A172 (cell line): Measurements from ENCODE around the gene MEFV. TPM values are rescaled to one million over a fixed set of nuclear protein-coding genes. Genes with fewer than 3 reads are reported as not detected.
"Not testable (repeated sequence)": the region's sequence is repeated elsewhere in the genome, so short reads cannot be mapped to it uniquely, and the experiment has no call there.

ENCODE experiments used
- DNase-seq: peaks from one replicate; pipeline ENCODE4 v3.0.0-alpha.2; 2015; ENCODE audit warnings: low spot score
- total RNA-seq: library from RNA; depleted of rRNA; stranded (reverse); fragments of >200 nt; shearing (Covaris generic); gene quantifications from 2 replicates; pipeline ENCODE4 v1.2.3, GENCODE V29; 2014

Gene MEFV
- total RNA-seq, 1 experiment from 2014 or later, result 0.29 TPM

DNA sequence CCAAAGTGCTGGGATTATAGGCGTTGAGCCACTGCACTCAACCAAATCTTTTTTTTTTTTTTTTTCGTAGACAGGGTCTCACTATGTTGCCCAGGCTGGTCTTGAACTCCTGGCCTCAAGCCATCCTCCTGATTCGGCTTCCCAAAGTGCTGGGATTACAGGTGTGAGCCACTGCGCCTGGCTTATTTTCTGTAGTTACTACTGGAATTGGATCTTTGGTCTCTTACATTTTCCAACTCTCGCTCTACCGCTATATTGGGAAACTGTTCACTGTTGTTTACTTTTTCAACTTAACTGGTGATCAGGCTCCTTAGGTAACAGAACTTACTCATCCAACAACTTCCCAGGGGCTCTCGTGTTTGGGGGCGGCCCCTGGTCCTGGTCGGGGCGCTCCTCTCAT, 35.6 kb downstream of the MEFV start:
- DNase-seq, result no peak

- no peak for DNase-seq
Observed at GRCh38 chr16:3216263-3216640, 40.2 kb downstream of the MEFV start.

- DNase-seq, result no peak
Observed at GRCh38 chr16:3215601-3216262, 40.7 kb downstream of the MEFV start.

DNA sequence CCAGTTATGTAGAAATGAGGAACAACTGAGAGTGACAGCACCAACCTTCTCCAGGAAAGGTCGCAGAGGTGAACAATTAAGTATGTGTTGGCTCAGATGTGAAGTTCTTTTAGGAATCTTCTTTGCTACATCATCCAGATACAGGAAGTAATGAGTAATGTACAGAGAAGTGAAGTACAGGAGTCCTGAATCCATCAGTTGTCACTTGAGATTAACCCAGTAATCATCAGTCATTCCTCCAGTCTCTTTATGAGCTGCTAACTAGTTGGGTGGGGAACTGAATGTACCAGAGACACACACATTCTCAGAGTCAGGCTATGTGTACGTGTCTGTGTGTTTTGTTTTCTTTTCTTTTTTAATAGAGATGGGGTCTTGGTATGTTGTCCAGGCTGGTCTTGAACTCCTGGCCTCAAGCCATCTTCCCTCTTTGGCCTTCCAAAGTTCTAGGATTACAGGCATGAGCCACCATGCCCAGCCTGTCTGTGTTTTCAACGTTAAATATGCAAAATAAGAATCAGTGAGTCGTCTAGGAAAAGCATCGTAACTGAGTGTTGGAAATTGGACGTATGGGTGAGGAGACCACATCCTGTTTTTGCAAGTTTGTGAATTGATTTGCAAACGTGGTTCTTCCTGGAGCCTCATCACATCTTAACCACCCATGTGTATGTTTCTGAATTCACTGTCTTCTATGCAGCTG, 41.4 kb downstream of the MEFV start:
- DNase-seq, result no peak

- no peak for DNase-seq
Observed at GRCh38 chr16:3212567-3212966, 43.9 kb downstream of the MEFV start.

GRCh38 chr16:3212006-3212405, 44.4 kb downstream of the MEFV start:
- DNase-seq, result no peak

- DNase-seq, result no peak
Observed at GRCh38 chr16:3207086-3207953, 49.1 kb downstream of the MEFV start.

DNA sequence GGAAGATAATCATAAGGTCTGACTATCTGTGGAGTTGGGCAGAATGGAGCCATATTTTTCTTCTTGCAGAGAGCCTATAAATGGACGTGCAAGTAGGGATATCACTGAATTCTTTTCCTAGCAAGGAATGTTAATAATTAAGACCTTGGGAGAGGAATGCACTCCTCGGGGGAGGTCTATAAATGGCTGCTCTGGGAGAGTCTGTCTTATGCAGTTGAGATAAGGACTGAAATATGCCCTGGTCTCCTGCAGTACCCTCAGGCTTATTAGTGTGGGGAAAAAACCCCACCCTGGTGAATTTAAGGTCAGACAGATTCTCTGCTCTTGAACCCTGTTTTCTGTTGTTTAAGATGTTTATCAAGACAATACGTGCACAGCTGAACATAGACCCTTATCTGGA, 50.5 kb downstream of the MEFV start:
- not testable (repeated sequence) for DNase-seq

GRCh38 chr16:3202903-3203539, 53.4 kb downstream of the MEFV start:
- no peak for DNase-seq

DNA sequence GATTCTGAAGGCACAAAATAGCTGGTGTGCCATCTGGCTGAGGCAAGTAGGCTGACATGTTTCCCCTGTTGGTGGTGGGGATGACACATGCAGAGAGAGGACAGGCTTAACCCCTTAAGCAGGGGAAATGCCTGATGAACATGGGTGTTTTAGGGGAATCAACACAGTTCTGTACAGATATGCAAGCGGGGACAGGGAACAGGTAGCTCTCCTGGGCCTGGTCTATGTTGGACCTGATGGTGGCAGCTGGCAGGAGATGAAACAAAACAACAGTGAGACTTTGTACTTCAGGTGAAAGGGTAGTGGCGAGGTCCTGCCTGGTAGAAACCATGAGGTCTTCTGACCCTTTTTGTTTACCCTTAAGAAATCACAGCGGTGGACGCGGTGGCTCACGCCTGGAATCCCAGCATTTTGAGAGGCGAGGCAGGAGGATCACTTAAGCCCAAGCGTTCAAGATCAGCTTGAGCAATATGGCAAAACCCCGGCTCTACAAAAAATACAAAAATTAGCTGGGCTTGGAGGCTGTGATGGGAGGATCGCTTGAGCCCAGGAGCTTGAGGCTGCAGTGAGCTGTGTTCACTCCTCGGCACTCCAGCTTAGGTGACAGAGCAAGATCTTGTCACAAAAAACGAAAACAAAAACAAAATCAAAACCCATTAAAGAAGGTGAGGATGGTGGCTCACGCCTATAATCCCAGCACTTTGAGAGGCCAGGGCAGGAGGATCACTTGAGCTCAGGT, 57.9 kb downstream of the MEFV start:
- DNase-seq, result no peak

DNA sequence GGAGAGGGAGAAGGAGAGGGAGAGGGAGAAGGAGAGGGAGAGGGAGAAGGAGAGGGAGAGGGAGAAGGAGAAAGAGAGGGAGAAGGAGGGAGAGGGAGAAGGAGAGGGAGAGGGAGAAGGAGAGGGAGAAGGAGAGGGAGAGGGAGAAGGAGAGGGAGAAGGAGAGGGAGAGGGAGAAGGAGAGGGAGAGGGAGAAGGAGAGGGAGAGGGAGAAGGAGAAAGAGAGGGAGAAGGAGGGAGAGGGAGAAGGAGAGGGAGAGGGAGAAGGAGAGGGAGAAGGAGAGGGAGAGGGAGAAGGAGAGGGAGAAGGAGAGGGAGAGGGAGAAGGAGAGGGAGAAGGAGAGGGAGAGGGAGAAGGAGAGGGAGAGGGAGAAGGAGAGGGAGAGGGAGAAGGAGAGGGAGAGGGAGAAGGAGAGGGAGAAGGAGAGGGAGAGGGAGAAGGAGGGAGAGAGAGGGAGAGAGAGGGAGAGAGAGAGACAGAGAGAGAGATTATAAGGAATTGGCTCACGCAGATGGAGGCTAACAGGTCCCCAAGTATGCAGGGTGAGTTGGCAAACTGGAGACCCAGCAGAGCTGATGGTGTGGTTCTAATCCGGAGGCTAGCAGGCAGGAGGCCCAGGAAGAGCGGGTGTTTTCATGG, 58.6 kb downstream of the MEFV start:
- not testable (repeated sequence) for DNase-seq

- no peak for DNase-seq
Observed at GRCh38 chr16:3195975-3196374, 60.5 kb downstream of the MEFV start.

GRCh38 chr16:3194792-3195191, 61.6 kb downstream of the MEFV start:
- no peak for DNase-seq

DNA sequence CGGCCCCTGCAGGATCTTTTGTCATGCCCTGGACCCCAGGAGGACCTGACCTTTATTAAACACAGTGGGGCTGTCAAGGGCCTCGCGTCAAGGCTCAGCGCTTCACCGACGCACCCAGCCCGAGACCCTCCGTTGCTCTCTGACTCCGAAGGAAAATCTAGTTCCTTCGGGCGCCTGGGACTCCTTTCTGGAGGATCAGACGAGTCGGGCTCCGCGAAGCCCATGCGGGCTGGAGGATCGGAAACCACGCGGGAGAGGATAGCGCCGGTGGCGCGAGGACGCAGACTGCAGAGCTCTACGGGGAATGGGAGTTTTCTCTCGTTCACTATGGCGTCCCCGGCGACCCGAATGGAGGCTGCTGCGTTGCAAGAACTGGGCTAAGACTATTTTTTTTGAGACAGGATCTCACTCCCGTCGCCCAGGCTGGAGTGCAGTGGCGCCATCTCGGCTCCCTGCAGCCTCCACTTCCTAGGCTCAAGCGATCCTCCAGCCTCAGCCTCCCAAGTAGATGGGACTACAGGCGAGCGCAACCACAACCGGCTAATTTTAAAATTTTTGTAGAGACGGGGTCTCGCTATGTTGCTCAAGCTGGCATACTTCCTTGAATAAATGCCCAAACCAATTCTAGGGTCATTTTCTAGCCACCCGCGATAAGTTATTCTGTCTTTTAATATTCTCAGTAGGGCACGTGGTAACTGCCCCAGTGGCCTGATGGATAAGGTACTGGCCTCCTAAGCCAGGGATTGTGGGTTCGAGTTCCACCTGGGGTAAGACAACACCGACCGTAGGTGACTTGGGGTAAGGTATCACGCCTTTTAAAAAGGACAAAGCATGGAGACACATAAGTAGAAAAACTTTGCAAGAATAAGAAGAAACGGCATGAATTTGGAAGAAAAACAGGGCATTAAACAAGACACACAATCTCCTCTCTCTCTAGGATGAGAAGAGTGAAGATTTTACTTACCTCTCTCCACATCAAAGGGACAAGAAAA, 62.9 kb downstream of the MEFV start:
- no peak for DNase-seq

GRCh38 chr16:3192476-3193019, 63.9 kb downstream of the MEFV start:
- no peak for DNase-seq
